SW480 (cell line): ENCODE results near the gene KRTAP10-6.
A peak's percentile ranks its signal among the peaks of the same experiment; 100 is the strongest.
"Not testable (repeated sequence)": the region's sequence is repeated elsewhere in the genome, so short reads cannot be mapped to it uniquely, and the experiment has no call there.

ENCODE experiments used
- DNase-seq: peaks from one replicate; pipeline ENCODE4 v3.0.0-alpha.2; 2016; ENCODE audit warnings: low spot score

KRTAP10-6 gene

GRCh38 chr21:44578371-44579055 lies 13.8 kb downstream of the KRTAP10-6 start:
- no peak for DNase-seq

- no peak for DNase-seq
These were observed 16.3 kb downstream of the KRTAP10-6 start for GRCh38 chr21:44576025-44576420.

- no peak for DNase-seq
These were observed 16.8 kb downstream of the KRTAP10-6 start for GRCh38 chr21:44575307-44576024.

GRCh38 chr21:44574457-44575306 lies 17.6 kb downstream of the KRTAP10-6 start:
- DNase-seq = peak; percentile 50

GRCh38 chr21:44573630-44574456 lies 18.5 kb downstream of the KRTAP10-6 start, which contains the start of gene KRTAP10-4:
KRTAP10-4 (plus strand) TSS chr21:44573729; CDS start chr21:44573759, 30 bp downstream.
- DNase-seq = not testable (repeated sequence)

GRCh38 chr21:44572959-44573583 lies 19.2 kb downstream of the KRTAP10-6 start:
- peak; percentile 23 for DNase-seq

- DNase-seq = no peak
These were observed 20.2 kb downstream of the KRTAP10-6 start for GRCh38 chr21:44571844-44572782.

- DNase-seq = no peak
These were observed 21.0 kb downstream of the KRTAP10-6 start for GRCh38 chr21:44571296-44571695.

- no peak for DNase-seq
These were observed 22.3 kb downstream of the KRTAP10-6 start for GRCh38 chr21:44569861-44570517.

- no peak for DNase-seq
These were observed 23.4 kb downstream of the KRTAP10-6 start for GRCh38 chr21:44568667-44569556.

- DNase-seq = no peak
These were observed 24.0 kb downstream of the KRTAP10-6 start for GRCh38 chr21:44568261-44568660.

GRCh38 chr21:44567481-44568171 lies 24.7 kb downstream of the KRTAP10-6 start:
- DNase-seq = no peak

- no peak for DNase-seq
These were observed 25.9 kb downstream of the KRTAP10-6 start for GRCh38 chr21:44566403-44566802.

GRCh38 chr21:44564886-44565598 lies 27.3 kb downstream of the KRTAP10-6 start:
- DNase-seq = no peak

- no peak for DNase-seq
These were observed 28.2 kb downstream of the KRTAP10-6 start for GRCh38 chr21:44564099-44564498.

- DNase-seq = no peak
These were observed 33.6 kb downstream of the KRTAP10-6 start, which contains the start of gene KRTAP10-3 for GRCh38 chr21:44558695-44559094. KRTAP10-3 (minus strand) TSS chr21:44558795; CDS start chr21:44558715, 80 bp downstream.

GRCh38 chr21:44558329-44558675 lies 34.0 kb downstream of the KRTAP10-6 start:
- DNase-seq = not testable (repeated sequence)
